Sigmoid colon (tissue), 4 donors: ENCODE results near the gene ADM.

Experiments used
- CTCF ChIP-seq, 4 experiments: fragments of 450-650 bp in 3 of 4; fragments of 200-600 bp in 1 of 4; IDR thresholded peaks; one replicate each; pipeline ENCODE4 v1.5.1; 2016 to 2019; ENCODE audit warnings: antibody characterized with exemption in 4 of 4, mild to moderate bottlenecking in 3 of 4, moderate library complexity in 2 of 4
- EP300 ChIP-seq, 4 donors: sonication (generic); formaldehyde crosslinking; IDR thresholded peaks; one replicate each; pipeline ENCODE4 v1.6.1; 2017; ENCODE audit warnings: antibody characterized with exemption in 4 of 4
- POLR2A ChIP-seq, 2 donors: fragments of 450-650 bp; IDR thresholded peaks; one replicate each; pipeline ENCODE4 v1.6.1; 2016; ENCODE audit warnings: antibody characterized with exemption in 2 of 2, mild to moderate bottlenecking in 2 of 2, moderate library complexity in 2 of 2

GRCh38 chr11:10303558-10304363 lies 1.1 kb upstream of the ADM start:
- TF ChIP-seq CTCF (IDR thresholded peaks at IDR 0.05) (no peak), POLR2A (IDR thresholded peaks at IDR 0.05) (peak in 1 of 2 donors; percentile 23), EP300 (IDR thresholded peaks at IDR 0.05) (no peak)
